ENCODE results near the gene REEP6. TPM values are rescaled to one million over a fixed set of nuclear protein-coding genes. Genes with fewer than 3 reads are reported as not detected.

The REEP6 gene
- total RNA-seq: 1 to 10 TPM in 1 of 2 donors, under 1 TPM in 1; 0.71 to 1.6 TPM
- polyA plus RNA-seq: 10 to 100 TPM in 1 of 2 donors, 1 to 10 TPM in 1; 2.2 to 16.5 TPM
- long read RNA-seq, donor 1, partial matches to known transcripts: 0 of 1 reads
- long read RNA-seq, donor 1, other reads (novel, unspliced or antisense): 0 of 1 reads
- long read RNA-seq, donor 2, partial matches to known transcripts: 0 of 2 reads
- long read RNA-seq, donor 2, other reads (novel, unspliced or antisense): 0 of 2 reads

GRCh38 chr19:1491114-1491848 lies at the start of gene REEP6:
TSS of gene REEP6 (plus strand) at chr19:1491181. CDS start at chr19:1491270, 89 bp downstream.
- Histone ChIP-seq H3K27me3 (ENCODE audit: control insufficient read depth in 1 of 2, insufficient read depth in 2 of 2, low read length in 1 of 2) (no peaks in the 10 kb centered on the region), H3K9me3 (ENCODE audit: control insufficient read depth, low read length) (no peaks in the 10 kb centered on the region), H3K4me1 (ENCODE audit: control insufficient read depth in 1 of 2, insufficient read depth in 2 of 2, low read length in 2 of 2) (no peaks in the 10 kb centered on the region), H3K4me3 (ENCODE audit: low read length in 2 of 2) (peak within 1 kb of the TSS; percentile 18 to 54), H3K36me3 (ENCODE audit: control insufficient read depth in 1 of 2, insufficient read depth in 2 of 2, low read length in 1 of 2) (no peaks in the 10 kb centered on the region), H3K27ac (ENCODE audit: low read depth in 1 of 2, low read length in 2 of 2) (no peak within 1 kb of the TSS)
- intact Hi-C loops (cut with DNase I): loop anchor here in 1 of 2 donors (2.0 kb wide), 1 partner anchor 52 kb away; the partner anchor contains the start of gene RPS15
- WGBS, 2 donors: 2 to 5% methylated on average over 19 to 73 of the region's 73 CpGs
- ATAC-seq (ENCODE audit: low FRiP score): no peak
- peak in 1 of 2 donors; percentile 78 for DNase-seq

GRCh38 chr19:1441677-1442438 lies 49.1 kb upstream of the REEP6 start:
- 66 to 76% methylated on average over 25 of the region's 25 CpGs for WGBS, 2 donors
- Histone ChIP-seq H3K27ac (ENCODE audit: low read depth in 1 of 2, low read length in 2 of 2) (no peak overlapping the region), H3K4me3 (ENCODE audit: low read length in 2 of 2) (no peak overlapping the region), H3K4me1 (ENCODE audit: control insufficient read depth in 1 of 2, insufficient read depth in 2 of 2, low read length in 2 of 2) (no peaks in the 10 kb centered on the region), H3K27me3 (ENCODE audit: control insufficient read depth in 1 of 2, insufficient read depth in 2 of 2, low read length in 1 of 2) (no peaks in the 10 kb centered on the region), H3K36me3 (ENCODE audit: control insufficient read depth in 1 of 2, insufficient read depth in 2 of 2, low read length in 1 of 2) (peaks cover 0 to 4% of the 10 kb centered on the region in 2 donors), H3K9me3 (ENCODE audit: control insufficient read depth, low read length) (no peaks in the 10 kb centered on the region)
- ATAC-seq (ENCODE audit: low FRiP score) (no peak), DNase-seq (no peak)
- intact Hi-C loops (cut with DNase I): no loop called here

- Histone ChIP-seq H3K27me3 (ENCODE audit: control insufficient read depth in 1 of 2, insufficient read depth in 2 of 2, low read length in 1 of 2) (no peaks in the 10 kb centered on the region), H3K4me3 (ENCODE audit: low read length in 2 of 2) (no peak overlapping the region), H3K9me3 (ENCODE audit: control insufficient read depth, low read length) (no peaks in the 10 kb centered on the region), H3K27ac (ENCODE audit: low read depth in 1 of 2, low read length in 2 of 2) (no peak overlapping the region), H3K4me1 (ENCODE audit: control insufficient read depth in 1 of 2, insufficient read depth in 2 of 2, low read length in 2 of 2) (no peaks in the 10 kb centered on the region), H3K36me3 (ENCODE audit: control insufficient read depth in 1 of 2, insufficient read depth in 2 of 2, low read length in 1 of 2) (peaks cover 0 to 3% of the 10 kb centered on the region in 2 donors)
- WGBS, 2 donors: 1 to 2% methylated on average over 44 to 70 of the region's 70 CpGs
- DNase-seq: peak; percentile 78 to 90
- intact Hi-C loops (cut with DNase I): no loop called here
- ATAC-seq (ENCODE audit: low FRiP score): peak; percentile 87
These were observed 45.6 kb upstream of the REEP6 start for GRCh38 chr19:1445185-1445931.

GRCh38 chr19:1445932-1446712 lies 44.9 kb upstream of the REEP6 start:
- no peaks in the 10 kb centered on the region for H3K9me3 ChIP-seq (ENCODE audit: control insufficient read depth, low read length)
- intact Hi-C loops (cut with DNase I): no loop called here
- no peak overlapping the region for H3K27ac ChIP-seq (ENCODE audit: low read depth in 1 of 2, low read length in 2 of 2)
- H3K4me3 ChIP-seq (ENCODE audit: low read length in 2 of 2): no peak overlapping the region
- 1% methylated on average over 44 to 99 of the region's 99 CpGs for WGBS, 2 donors
- H3K36me3 ChIP-seq (ENCODE audit: control insufficient read depth in 1 of 2, insufficient read depth in 2 of 2, low read length in 1 of 2): no peaks in the 10 kb centered on the region
- ATAC-seq (ENCODE audit: low FRiP score) (no peak), DNase-seq (no peak)
- no peaks in the 10 kb centered on the region for H3K27me3 ChIP-seq (ENCODE audit: control insufficient read depth in 1 of 2, insufficient read depth in 2 of 2, low read length in 1 of 2)
- H3K4me1 ChIP-seq (ENCODE audit: control insufficient read depth in 1 of 2, insufficient read depth in 2 of 2, low read length in 2 of 2): no peaks in the 10 kb centered on the region

- Histone ChIP-seq H3K9me3 (ENCODE audit: control insufficient read depth, low read length) (no peaks in the 10 kb centered on the region), H3K27ac (ENCODE audit: low read depth in 1 of 2, low read length in 2 of 2) (no peak overlapping the region), H3K27me3 (ENCODE audit: control insufficient read depth in 1 of 2, insufficient read depth in 2 of 2, low read length in 1 of 2) (no peaks in the 10 kb centered on the region), H3K4me3 (ENCODE audit: low read length in 2 of 2) (no peak overlapping the region), H3K4me1 (ENCODE audit: control insufficient read depth in 1 of 2, insufficient read depth in 2 of 2, low read length in 2 of 2) (no peaks in the 10 kb centered on the region), H3K36me3 (ENCODE audit: control insufficient read depth in 1 of 2, insufficient read depth in 2 of 2, low read length in 1 of 2) (no peaks in the 10 kb centered on the region)
- intact Hi-C loops (cut with DNase I): no loop called here
- 6 to 7% methylated on average over 53 to 63 of the region's 63 CpGs for WGBS, 2 donors
- no peak for DNase-seq
- ATAC-seq (ENCODE audit: low FRiP score): no peak
These were observed 44.1 kb upstream of the REEP6 start for GRCh38 chr19:1446713-1447481.

GRCh38 chr19:1447504-1447903 lies 43.5 kb upstream of the REEP6 start:
- H3K27me3 ChIP-seq (ENCODE audit: control insufficient read depth in 1 of 2, insufficient read depth in 2 of 2, low read length in 1 of 2): no peaks in the 10 kb centered on the region
- DNase-seq: no peak
- ATAC-seq (ENCODE audit: low FRiP score): no peak
- H3K4me3 ChIP-seq (ENCODE audit: low read length in 2 of 2): no peak overlapping the region
- no peak overlapping the region for H3K27ac ChIP-seq (ENCODE audit: low read depth in 1 of 2, low read length in 2 of 2)
- intact Hi-C loops (cut with DNase I): no loop called here
- H3K36me3 ChIP-seq (ENCODE audit: control insufficient read depth in 1 of 2, insufficient read depth in 2 of 2, low read length in 1 of 2): no peaks in the 10 kb centered on the region
- WGBS, 2 donors: 33 to 42% methylated on average over 4 of the region's 4 CpGs
- H3K9me3 ChIP-seq (ENCODE audit: control insufficient read depth, low read length): no peaks in the 10 kb centered on the region
- no peaks in the 10 kb centered on the region for H3K4me1 ChIP-seq (ENCODE audit: control insufficient read depth in 1 of 2, insufficient read depth in 2 of 2, low read length in 2 of 2)

GRCh38 chr19:1447944-1448343 lies 43.0 kb upstream of the REEP6 start:
- intact Hi-C loops (cut with DNase I): no loop called here
- no peaks in the 10 kb centered on the region for H3K27me3 ChIP-seq (ENCODE audit: control insufficient read depth in 1 of 2, insufficient read depth in 2 of 2, low read length in 1 of 2)
- 88 to 89% methylated on average over 9 of the region's 9 CpGs for WGBS, 2 donors

More at GRCh38 chr19:1447944-1448343, 43.0 kb upstream of the REEP6 start:
- ATAC-seq (ENCODE audit: low FRiP score): no peak
- H3K4me3 ChIP-seq (ENCODE audit: low read length in 2 of 2): no peak overlapping the region
- H3K36me3 ChIP-seq (ENCODE audit: control insufficient read depth in 1 of 2, insufficient read depth in 2 of 2, low read length in 1 of 2): no peaks in the 10 kb centered on the region
- no peak for DNase-seq
- no peaks in the 10 kb centered on the region for H3K4me1 ChIP-seq (ENCODE audit: control insufficient read depth in 1 of 2, insufficient read depth in 2 of 2, low read length in 2 of 2)
- H3K27ac ChIP-seq (ENCODE audit: low read depth in 1 of 2, low read length in 2 of 2): no peak overlapping the region
- no peaks in the 10 kb centered on the region for H3K9me3 ChIP-seq (ENCODE audit: control insufficient read depth, low read length)

All from aorta (tissue), 5 donors.